GM19035 (cell line): Measurements from ENCODE around the gene RAB4A.

Experiments
- ATAC-seq: cut with Tn5 transposase; IDR thresholded peaks from one replicate; pipeline ENCODE4 v1.9.1; 2021; ENCODE audit not compliant: unreplicated experiment

RAB4A gene

GRCh38 chr1:229243638-229244037, 27.3 kb upstream of the RAB4A start:
- no peak for ATAC-seq

GRCh38 chr1:229244091-229244490, 26.8 kb upstream of the RAB4A start:
- ATAC-seq, result no peak

- ATAC-seq, result no peak
These were observed 23.0 kb upstream of the RAB4A start for GRCh38 chr1:229247871-229248270.

GRCh38 chr1:229248821-229249817, 21.8 kb upstream of the RAB4A start:
- ATAC-seq, result no peak

GRCh38 chr1:229249854-229250644, 20.9 kb upstream of the RAB4A start:
- ATAC-seq, result no peak

GRCh38 chr1:229251185-229251584, 19.7 kb upstream of the RAB4A start:
- no peak for ATAC-seq

GRCh38 chr1:229252228-229252984, 18.5 kb upstream of the RAB4A start:
- no peak for ATAC-seq

GRCh38 chr1:229253151-229253974, 17.5 kb upstream of the RAB4A start:
- no peak for ATAC-seq

- no peak for ATAC-seq
These were observed 15.9 kb upstream of the RAB4A start for GRCh38 chr1:229254910-229255541.

- ATAC-seq, result no peak
These were observed 12.7 kb upstream of the RAB4A start for GRCh38 chr1:229258031-229258756.

- ATAC-seq, result no peak
These were observed 12.2 kb upstream of the RAB4A start for GRCh38 chr1:229258757-229259060.

- no peak for ATAC-seq
These were observed 10.6 kb upstream of the RAB4A start for GRCh38 chr1:229260297-229260696.

- ATAC-seq, result no peak
These were observed 8.7 kb upstream of the RAB4A start for GRCh38 chr1:229262239-229262638.

GRCh38 chr1:229263254-229263653, 7.7 kb upstream of the RAB4A start:
- ATAC-seq, result no peak

- ATAC-seq, result no peak
These were observed 6.8 kb upstream of the RAB4A start for GRCh38 chr1:229264068-229264467.

GRCh38 chr1:229264487-229264886, 6.4 kb upstream of the RAB4A start:
- ATAC-seq, result no peak

GRCh38 chr1:229266274-229266673, 4.6 kb upstream of the RAB4A start:
- ATAC-seq, result no peak

GRCh38 chr1:229266832-229267500, 3.9 kb upstream of the RAB4A start:
- no peak for ATAC-seq

GRCh38 chr1:229268505-229268904, 2.4 kb upstream of the RAB4A start:
- ATAC-seq, result no peak
